Thoracic aorta (tissue), 2 donors: Measurements from ENCODE around the gene TRIM7. TPM values are rescaled to one million over a fixed set of nuclear protein-coding genes. Genes with fewer than 3 reads are reported as not detected.

Experiments used
- ATAC-seq: fragments of 150-250 bp; one replicate; pipeline ENCODE4 v1.8.0; 2017; ENCODE audit warnings: low read depth; ENCODE audit not compliant: insufficient number of reproducible peaks, low FRiP score
- DNase-seq: peaks from one replicate; pipeline ENCODE4 v3.0.0-alpha.2; 2020; ENCODE audit warnings: low spot score
- H3K27ac ChIP-seq, 2 donors: fragments of 200-600 bp; sonication (generic); 1 replicate in 1 of 2; 2 replicates in 1 of 2; pipeline ENCODE4 v1.5.1; 2016; ENCODE audit warnings: mild to moderate bottlenecking in 2 of 2, moderate library complexity in 2 of 2
- H3K27me3 ChIP-seq: fragments of 200-600 bp; sonication (generic); replicated peaks from 2 replicates; pipeline ENCODE4 v1.6.0; 2016; ENCODE audit warnings: mild to moderate bottlenecking; ENCODE audit not compliant: insufficient read depth
- H3K36me3 ChIP-seq: fragments of 200-600 bp; sonication (generic); one replicate; pipeline ENCODE4 v1.5.1; 2016
- H3K4me1 ChIP-seq, 2 donors: fragments of 200-600 bp; sonication (generic); 1 replicate in 1 of 2; 2 replicates in 1 of 2; pipeline versions ENCODE4 v1.5.1 to v1.6.0; 2016; ENCODE audit warnings: low read depth in 2 of 2, mild to moderate bottlenecking in 1 of 2; ENCODE audit not compliant: control insufficient read depth in 1 of 2
- H3K4me3 ChIP-seq: fragments of 200-600 bp; sonication (generic); 2 replicates; pipeline ENCODE4 v1.5.1; 2016; ENCODE audit warnings: mild to moderate bottlenecking
- H3K9me3 ChIP-seq: fragments of 200-600 bp; sonication (generic); 2 replicates; pipeline ENCODE4 v1.5.1; 2016
- total RNA-seq, 2 donors: library from RNA; depleted of rRNA; stranded (reverse); fragments of >200 nt; gene quantifications; one replicate each; pipeline versions ENCODE4 v1.1.0 to v1.2.3, GENCODE V29; 2016
- TF ChIP-seq, protein P1 (sequence below): fragments of 200-600 bp; sonication (generic); IDR thresholded peaks from one replicate; pipeline ENCODE4 v1.5.1; 2019; ENCODE audit warnings: antibody characterized with exemption

Gene TRIM7
- 10 to 100 TPM; 11.4 to 14.7 TPM for total RNA-seq

DNA sequence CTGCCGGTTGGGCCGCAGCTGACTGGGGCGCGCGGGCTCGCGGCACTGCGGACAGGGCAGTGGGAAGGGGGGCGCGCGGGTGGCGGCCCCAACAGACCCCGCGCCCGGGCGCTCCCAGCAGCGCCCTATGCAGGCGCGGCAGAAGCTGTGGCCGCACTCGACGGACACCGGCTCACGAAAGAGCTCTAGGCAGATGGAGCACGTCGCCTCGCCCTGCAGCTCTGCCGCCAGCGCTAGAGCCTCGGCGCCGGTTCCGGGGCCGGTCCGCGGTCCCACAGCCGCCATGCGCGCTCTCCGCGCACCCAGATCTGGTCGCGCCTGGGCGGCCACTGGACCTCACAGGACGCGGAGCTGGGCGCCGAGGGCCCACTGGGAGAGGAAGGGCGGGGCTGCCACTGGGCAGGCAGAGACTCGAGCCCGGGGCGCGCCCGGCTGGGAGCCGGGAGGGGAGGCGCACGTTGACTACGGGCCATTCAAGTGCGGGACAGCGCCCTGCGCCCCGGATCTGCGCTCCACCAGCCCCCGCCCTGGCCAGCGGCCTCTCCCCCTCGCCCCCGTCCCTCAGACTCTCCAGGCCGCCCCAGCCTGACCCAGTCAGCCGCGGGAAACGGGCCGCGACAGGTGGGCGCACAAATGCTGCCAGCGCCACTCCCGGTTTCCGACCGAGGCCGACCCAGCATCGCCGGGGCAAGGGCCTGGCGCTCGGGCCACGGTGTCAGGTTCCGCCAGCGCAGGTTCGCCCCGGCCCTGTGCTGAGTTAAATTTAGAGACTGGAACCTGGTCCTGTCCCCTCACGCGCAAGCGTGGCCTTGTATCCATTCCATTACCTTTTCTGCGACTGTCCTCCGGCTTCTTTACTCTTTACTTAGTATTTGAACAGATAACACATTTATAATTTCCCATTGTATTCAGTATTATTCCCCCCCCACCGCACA, at the start of gene TRIM7:
TRIM7 (minus strand) TSS at position 371 of the 935 bp plus-strand sequence; CDS start at position 285, 86 bp downstream.
- DNase-seq (no peak), ATAC-seq (no peak)
- Histone ChIP-seq H3K4me1 (peaks cover 18 to 27% of the 10 kb centered on the region in 2 donors), H3K4me3 (peak within 1 kb of the TSS; percentile 89), H3K27ac (peak within 1 kb of the TSS; percentile 69 to 89), H3K27me3 (no peaks in the 10 kb centered on the region), H3K9me3 (no peaks in the 10 kb centered on the region), H3K36me3 (no peaks in the 10 kb centered on the region)
- TF ChIP-seq, protein P1, sequence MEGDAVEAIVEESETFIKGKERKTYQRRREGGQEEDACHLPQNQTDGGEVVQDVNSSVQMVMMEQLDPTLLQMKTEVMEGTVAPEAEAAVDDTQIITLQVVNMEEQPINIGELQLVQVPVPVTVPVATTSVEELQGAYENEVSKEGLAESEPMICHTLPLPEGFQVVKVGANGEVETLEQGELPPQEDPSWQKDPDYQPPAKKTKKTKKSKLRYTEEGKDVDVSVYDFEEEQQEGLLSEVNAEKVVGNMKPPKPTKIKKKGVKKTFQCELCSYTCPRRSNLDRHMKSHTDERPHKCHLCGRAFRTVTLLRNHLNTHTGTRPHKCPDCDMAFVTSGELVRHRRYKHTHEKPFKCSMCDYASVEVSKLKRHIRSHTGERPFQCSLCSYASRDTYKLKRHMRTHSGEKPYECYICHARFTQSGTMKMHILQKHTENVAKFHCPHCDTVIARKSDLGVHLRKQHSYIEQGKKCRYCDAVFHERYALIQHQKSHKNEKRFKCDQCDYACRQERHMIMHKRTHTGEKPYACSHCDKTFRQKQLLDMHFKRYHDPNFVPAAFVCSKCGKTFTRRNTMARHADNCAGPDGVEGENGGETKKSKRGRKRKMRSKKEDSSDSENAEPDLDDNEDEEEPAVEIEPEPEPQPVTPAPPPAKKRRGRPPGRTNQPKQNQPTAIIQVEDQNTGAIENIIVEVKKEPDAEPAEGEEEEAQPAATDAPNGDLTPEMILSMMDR: no peak

DNA sequence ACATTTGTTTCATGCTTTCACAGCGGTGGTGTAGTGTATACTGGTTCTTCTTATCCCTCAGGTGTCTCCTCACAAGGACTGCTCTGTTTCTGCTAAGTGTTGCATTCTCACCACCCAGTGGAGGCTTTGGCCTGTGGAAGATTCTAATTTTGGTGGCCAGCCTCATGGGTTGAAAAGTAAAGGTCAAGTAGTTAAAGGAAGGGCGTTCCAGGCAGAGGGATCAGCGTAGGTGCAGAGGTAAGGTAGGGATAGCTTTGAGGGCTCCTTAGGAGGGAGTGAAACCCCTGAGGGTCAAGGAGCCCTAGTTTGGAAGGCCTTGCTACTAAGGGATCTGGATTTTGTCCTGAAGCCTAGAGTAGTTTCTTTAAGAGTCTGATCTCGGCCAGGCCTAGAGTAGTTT, 43.3 kb upstream of the TRIM7 start:
- H3K9me3 ChIP-seq: no peaks in the 10 kb centered on the region
- H3K4me1 ChIP-seq: peaks cover 24 to 72% of the 10 kb centered on the region in 2 donors
- ATAC-seq (no peak), DNase-seq (no peak)
- H3K4me3 ChIP-seq: peak overlapping the region; percentile 76
- TF ChIP-seq, protein P1: no peak
- no peaks in the 10 kb centered on the region for H3K36me3 ChIP-seq
- peak overlapping the region; percentile 68 to 99 for H3K27ac ChIP-seq
- no peaks in the 10 kb centered on the region for H3K27me3 ChIP-seq

DNA sequence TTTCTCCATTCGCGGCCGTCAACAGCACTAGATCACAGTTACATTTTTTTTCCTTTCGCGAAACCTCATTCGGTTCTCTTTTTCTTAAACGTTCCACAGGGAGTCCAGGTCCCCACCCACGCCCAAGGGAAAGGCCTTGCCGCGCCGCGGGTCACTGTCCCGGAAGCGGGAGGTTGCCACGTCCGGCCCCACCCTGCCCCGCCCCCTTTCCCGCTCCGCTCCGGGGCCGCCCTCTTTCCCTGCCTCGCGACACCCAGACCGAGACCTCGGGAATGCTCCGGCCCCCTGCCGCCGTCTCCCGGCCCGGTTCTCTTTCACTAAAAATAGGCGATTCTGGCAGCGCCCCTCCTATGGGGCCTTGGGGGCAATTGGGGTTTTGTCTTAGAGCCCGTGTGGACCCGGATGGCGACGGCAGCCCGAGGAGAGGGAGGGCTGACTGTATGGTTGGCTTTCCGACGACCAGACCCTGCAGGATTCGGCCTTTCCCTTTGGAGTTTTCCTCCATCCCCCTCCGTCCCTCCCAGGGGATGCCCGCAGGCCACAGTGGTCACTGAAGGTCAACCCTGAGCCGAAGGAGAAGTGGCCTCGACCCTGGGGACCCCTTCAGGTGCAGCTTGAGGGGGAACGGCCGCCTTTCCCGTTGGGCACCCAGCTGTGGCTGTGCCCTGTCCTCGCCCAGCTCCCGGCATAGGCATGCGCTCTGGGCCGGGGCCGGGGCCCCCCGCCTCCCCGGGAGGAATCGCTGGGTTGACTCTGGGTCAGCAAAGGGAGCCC, 41.5 kb upstream of the TRIM7 start:
- peak; percentile 54 for ATAC-seq
- Histone ChIP-seq H3K27ac (peak overlapping the region; percentile 96 to 99), H3K9me3 (no peaks in the 10 kb centered on the region), H3K36me3 (peaks cover 4% of the 10 kb centered on the region), H3K4me3 (peak overlapping the region; percentile 76), H3K4me1 (peaks cover 33 to 71% of the 10 kb centered on the region in 2 donors), H3K27me3 (no peaks in the 10 kb centered on the region)
- TF ChIP-seq, protein P1: no peak
- DNase-seq: peak; percentile 55

DNA sequence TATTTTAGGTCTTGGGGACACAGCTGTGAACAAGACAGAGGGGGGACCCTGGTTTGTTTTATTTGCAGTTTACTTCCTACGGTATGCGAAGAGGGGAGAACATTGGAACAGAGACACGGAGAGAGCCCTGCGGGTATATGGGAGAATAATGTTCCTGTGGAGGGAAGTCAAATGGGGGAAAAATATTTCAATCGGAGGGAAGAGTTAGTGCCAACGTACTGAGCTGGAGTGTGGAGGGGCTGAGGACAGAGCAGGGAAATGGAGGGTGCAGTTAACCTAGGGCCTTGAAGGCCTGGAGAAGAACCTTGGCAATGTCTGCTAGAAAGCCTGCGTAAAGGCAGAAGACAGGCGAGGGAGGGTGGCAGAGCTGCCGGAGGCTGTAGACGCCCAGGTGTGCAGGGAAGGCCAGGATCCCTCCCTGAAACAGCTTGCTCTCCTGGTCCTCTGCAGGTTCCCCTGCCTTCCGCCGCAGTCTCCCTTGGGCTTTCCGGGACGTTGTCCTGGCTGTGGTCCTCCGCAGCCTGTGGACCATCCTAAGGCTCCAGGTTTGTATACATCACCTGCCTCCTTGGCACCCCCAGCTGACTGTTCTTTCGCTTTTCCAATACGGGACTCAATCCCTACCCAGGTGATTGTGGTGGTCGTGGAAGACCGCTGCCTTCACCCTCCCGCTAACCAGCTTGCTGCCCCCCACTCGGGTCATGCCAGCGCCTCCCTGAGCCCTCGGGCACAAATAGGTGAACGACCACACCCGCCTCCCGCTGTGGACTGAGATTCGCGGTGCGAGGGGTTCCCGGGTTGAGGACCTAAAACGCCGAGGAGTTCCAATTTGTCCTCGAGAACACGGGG, 40.7 kb upstream of the TRIM7 start:
- no peaks in the 10 kb centered on the region for H3K27me3 ChIP-seq
- DNase-seq: no peak
- no peaks in the 10 kb centered on the region for H3K9me3 ChIP-seq
- H3K4me3 ChIP-seq: peak overlapping the region; percentile 76
- H3K36me3 ChIP-seq: peaks cover 12% of the 10 kb centered on the region
- H3K27ac ChIP-seq: peak overlapping the region; percentile 96 to 99
- TF ChIP-seq, protein P1: no peak
- peaks cover 33 to 71% of the 10 kb centered on the region in 2 donors for H3K4me1 ChIP-seq
- no peak for ATAC-seq
